T-helper 2 cell treated with Interferon-gamma antibody and Interleukin-4, amounts not matched to agents 5 μg/mL and 100 μg/mL, for 36 hours (primary cell): Measurements from ENCODE around the gene FARP1.

ENCODE experiments used
- DNase-seq: peaks from one replicate; pipeline ENCODE4 v3.0.0; 2021; ENCODE audit warnings: low spot score
- H3K27ac Mint-ChIP-seq: one replicate; pipeline ENCODE4 v1.8.0; 2021; ENCODE audit warnings: mild to moderate bottlenecking, mixed read lengths
- H3K27me3 Mint-ChIP-seq: one replicate; pipeline ENCODE4 v1.8.0; 2021; ENCODE audit warnings: low read depth, mixed read lengths
- H3K36me3 Mint-ChIP-seq: one replicate; pipeline ENCODE4 v1.8.0; 2021; ENCODE audit warnings: low read depth, mixed read lengths
- H3K4me1 Mint-ChIP-seq: one replicate; pipeline ENCODE4 v1.8.0; 2021; ENCODE audit warnings: low read depth, mixed read lengths
- H3K4me3 Mint-ChIP-seq: one replicate; pipeline ENCODE4 v1.8.0; 2022; ENCODE audit warnings: mild to moderate bottlenecking, moderate library complexity, mixed read lengths
- H3K9me3 Mint-ChIP-seq: one replicate; pipeline ENCODE4 v1.8.0; 2021; ENCODE audit warnings: mixed read lengths

Gene FARP1

DNA sequence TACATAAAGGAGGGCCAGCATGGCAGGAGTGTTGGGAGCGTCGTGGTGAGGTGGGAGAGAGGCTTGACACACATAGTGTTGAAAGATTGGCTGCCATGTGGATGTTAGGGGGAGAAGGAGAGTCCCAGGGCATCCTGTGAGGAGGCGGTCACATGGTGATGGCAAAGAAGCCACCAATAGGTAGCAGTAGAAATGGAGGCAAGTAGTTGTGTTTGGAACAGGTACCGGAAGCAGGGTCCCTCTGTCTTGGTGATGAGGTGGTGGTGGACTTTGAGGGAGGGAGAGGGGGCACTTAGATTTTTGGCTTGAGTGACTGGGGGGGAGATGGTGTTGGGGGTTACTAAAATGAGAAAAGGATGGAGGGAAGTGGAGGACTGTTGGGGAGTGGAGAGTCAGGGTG, 227.4 kb downstream of the FARP1 start:
- no peak overlapping the region for H3K4me3 Mint-ChIP-seq
- no peaks in the 10 kb centered on the region for H3K4me1 Mint-ChIP-seq
- peaks cover 4% of the 10 kb centered on the region for H3K9me3 Mint-ChIP-seq
- no peak for DNase-seq
- no peaks in the 10 kb centered on the region for H3K36me3 Mint-ChIP-seq
- no peaks in the 10 kb centered on the region for H3K27me3 Mint-ChIP-seq
- no peak overlapping the region for H3K27ac Mint-ChIP-seq

- Mint-ChIP-seq H3K36me3 (no peaks in the 10 kb centered on the region), H3K27ac (no peak overlapping the region), H3K9me3 (peaks cover 4% of the 10 kb centered on the region), H3K4me3 (no peak overlapping the region), H3K4me1 (no peaks in the 10 kb centered on the region), H3K27me3 (no peaks in the 10 kb centered on the region)
- no peak for DNase-seq
Measured at GRCh38 chr13:98370806-98371515, 228.1 kb downstream of the FARP1 start.

DNA sequence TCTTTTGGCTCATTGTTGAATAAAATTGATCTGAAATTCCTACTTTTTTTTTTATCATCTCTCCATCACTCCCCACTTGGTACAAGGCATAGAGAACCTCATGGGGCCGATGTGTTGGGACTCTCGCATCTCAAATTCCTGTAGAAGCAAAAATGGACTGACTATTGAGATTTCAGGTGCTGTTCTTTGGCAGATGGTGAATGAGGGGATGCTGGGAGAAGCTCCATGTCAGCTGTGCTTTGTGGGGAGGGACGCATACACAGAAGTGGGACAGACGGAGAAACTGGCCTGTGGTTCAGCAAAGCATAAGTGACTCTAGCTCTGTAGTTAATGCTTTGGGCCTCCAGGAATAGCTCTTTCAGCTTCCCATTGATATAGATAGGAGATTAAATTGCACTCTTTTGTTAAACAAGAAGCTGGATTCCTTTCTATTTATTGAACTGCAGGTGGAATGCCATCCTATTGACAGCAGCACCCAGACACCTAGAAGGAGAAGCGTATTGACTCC, 228.7 kb downstream of the FARP1 start:
- Mint-ChIP-seq H3K27me3 (no peaks in the 10 kb centered on the region), H3K27ac (no peak overlapping the region), H3K4me1 (no peaks in the 10 kb centered on the region), H3K4me3 (no peak overlapping the region), H3K36me3 (no peaks in the 10 kb centered on the region), H3K9me3 (peaks cover 4% of the 10 kb centered on the region)
- DNase-seq, result no peak

GRCh38 chr13:98372876-98373275, 230.0 kb downstream of the FARP1 start:
- H3K27me3 Mint-ChIP-seq, result no peaks in the 10 kb centered on the region
- H3K4me3 Mint-ChIP-seq, result no peak overlapping the region
- no peak overlapping the region for H3K27ac Mint-ChIP-seq
- no peaks in the 10 kb centered on the region for H3K4me1 Mint-ChIP-seq
- peaks cover 4% of the 10 kb centered on the region for H3K9me3 Mint-ChIP-seq
- DNase-seq, result no peak
- H3K36me3 Mint-ChIP-seq, result no peaks in the 10 kb centered on the region

DNA sequence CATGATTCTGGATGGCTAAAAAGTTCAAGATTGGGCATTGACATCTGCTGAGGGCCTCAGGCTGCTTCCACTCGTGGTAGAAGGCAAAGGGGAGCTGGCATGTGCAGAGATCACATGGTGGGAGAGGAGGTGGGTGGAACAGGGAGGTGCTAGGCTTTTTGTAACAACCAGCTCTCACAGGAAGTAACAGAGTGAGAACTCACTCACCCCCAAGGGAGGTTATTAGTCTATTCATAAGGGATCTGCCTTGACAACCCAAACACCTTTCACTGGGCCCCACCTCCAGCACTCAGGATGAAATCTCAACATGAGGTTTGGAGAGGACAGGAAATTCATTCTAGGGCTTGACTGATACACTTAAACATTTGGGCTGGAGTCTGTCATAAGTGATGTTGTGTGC, 231.9 kb downstream of the FARP1 start:
- no peaks in the 10 kb centered on the region for H3K36me3 Mint-ChIP-seq
- no peak overlapping the region for H3K4me3 Mint-ChIP-seq
- H3K27me3 Mint-ChIP-seq, result no peaks in the 10 kb centered on the region
- peaks cover 4% of the 10 kb centered on the region for H3K9me3 Mint-ChIP-seq
- no peak overlapping the region for H3K27ac Mint-ChIP-seq
- no peaks in the 10 kb centered on the region for H3K4me1 Mint-ChIP-seq
- no peak for DNase-seq

- Mint-ChIP-seq H3K27me3 (no peaks in the 10 kb centered on the region), H3K4me3 (no peak overlapping the region), H3K36me3 (no peaks in the 10 kb centered on the region), H3K9me3 (peaks cover 4% of the 10 kb centered on the region), H3K27ac (no peak overlapping the region), H3K4me1 (no peaks in the 10 kb centered on the region)
- no peak for DNase-seq
Measured at GRCh38 chr13:98377635-98378378, 234.9 kb downstream of the FARP1 start.

DNA sequence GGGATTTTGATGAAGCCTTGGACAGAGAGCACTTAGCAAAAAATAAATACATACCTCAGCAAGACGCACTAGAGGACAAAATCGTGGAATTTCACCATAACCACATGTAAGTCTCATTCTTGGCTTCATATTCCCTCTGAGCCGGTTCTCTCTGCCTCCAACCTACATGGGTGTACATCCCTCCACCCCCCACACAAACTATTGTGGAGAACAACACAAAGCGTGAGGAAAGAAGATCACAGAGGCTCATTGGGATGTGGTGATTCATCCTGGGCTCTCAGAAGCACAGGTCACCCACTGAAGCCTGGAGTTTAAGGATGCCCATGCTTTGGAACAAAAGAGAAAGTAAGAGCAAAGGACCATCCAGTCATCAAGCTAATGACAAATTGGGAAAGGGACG, 241.8 kb downstream of the FARP1 start:
- peaks cover 10% of the 10 kb centered on the region for H3K27me3 Mint-ChIP-seq
- no peak for DNase-seq
- no peak overlapping the region for H3K27ac Mint-ChIP-seq

DNA sequence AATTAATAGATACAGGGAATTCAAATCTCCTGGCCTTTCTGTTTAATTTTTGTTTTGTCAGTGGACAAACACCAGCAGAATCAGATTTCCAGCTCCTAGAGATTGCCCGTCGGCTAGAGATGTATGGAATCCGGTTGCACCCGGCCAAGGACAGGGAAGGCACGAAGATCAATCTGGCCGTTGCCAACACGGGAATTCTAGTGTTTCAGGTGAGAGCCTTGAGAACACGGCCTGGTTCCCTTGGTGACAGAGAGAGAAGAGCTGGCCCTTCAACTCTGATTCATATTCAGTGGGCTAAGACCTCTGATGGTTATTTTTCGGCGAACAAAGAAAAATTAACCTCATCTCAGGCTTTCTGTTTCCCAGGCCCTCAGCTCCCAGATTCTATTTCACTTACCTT, 242.7 kb downstream of the FARP1 start:
- no peak overlapping the region for H3K27ac Mint-ChIP-seq
- H3K9me3 Mint-ChIP-seq, result no peaks in the 10 kb centered on the region
- DNase-seq, result no peak
- no peaks in the 10 kb centered on the region for H3K4me1 Mint-ChIP-seq
- no peaks in the 10 kb centered on the region for H3K36me3 Mint-ChIP-seq
- peaks cover 10% of the 10 kb centered on the region for H3K27me3 Mint-ChIP-seq
- no peak overlapping the region for H3K4me3 Mint-ChIP-seq

More for the DNA sequence above, 241.8 kb downstream of the FARP1 start:
- H3K9me3 Mint-ChIP-seq, result no peaks in the 10 kb centered on the region
- H3K36me3 Mint-ChIP-seq, result no peaks in the 10 kb centered on the region
- H3K4me1 Mint-ChIP-seq, result no peaks in the 10 kb centered on the region
- H3K4me3 Mint-ChIP-seq, result no peak overlapping the region

DNA sequence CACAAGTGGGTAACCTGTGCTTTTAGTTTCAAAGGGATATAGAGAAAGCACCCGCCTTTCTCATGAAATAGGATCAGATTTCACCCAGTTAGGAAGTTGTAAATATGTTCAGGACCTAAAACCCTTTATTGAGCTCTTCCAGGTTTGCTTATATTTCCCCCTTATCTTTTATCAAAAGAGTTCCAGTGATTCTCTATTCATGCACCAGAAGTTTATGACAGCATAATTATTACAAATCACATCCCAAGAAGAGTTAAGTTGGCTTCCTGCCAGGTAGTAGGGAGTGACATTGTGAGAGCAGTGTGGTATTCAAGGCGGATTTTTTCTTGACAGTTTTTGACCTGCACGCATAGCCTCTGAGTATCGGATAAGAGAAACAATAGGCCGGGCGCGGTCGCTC, 243.7 kb downstream of the FARP1 start:
- H3K4me1 Mint-ChIP-seq, result no peaks in the 10 kb centered on the region
- H3K9me3 Mint-ChIP-seq, result no peaks in the 10 kb centered on the region
- H3K27ac Mint-ChIP-seq, result no peak overlapping the region
- no peaks in the 10 kb centered on the region for H3K36me3 Mint-ChIP-seq
- H3K4me3 Mint-ChIP-seq, result no peak overlapping the region
- H3K27me3 Mint-ChIP-seq, result peaks cover 13% of the 10 kb centered on the region
- DNase-seq, result no peak

DNA sequence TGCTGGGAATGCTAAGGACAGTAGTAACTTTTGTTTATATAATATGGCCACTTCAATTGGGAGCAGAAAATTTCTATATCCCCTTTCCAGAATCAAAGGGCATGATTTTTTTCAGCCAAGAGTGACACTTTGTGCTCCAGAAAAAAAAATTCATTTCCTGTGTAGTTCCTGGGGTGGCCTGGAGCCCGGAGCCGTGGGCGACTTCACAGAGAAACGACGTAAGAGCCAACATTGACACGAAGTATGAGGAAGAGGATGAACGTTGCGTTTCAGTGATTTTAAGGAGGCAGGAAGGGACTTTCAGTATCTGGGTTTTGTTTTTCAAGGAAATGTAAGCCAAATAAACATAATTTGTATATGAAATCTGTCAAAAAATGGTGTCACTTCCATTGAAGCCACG, 246.4 kb downstream of the FARP1 start:
- H3K27me3 Mint-ChIP-seq, result peaks cover 11% of the 10 kb centered on the region
- H3K4me3 Mint-ChIP-seq, result no peak overlapping the region

DNA sequence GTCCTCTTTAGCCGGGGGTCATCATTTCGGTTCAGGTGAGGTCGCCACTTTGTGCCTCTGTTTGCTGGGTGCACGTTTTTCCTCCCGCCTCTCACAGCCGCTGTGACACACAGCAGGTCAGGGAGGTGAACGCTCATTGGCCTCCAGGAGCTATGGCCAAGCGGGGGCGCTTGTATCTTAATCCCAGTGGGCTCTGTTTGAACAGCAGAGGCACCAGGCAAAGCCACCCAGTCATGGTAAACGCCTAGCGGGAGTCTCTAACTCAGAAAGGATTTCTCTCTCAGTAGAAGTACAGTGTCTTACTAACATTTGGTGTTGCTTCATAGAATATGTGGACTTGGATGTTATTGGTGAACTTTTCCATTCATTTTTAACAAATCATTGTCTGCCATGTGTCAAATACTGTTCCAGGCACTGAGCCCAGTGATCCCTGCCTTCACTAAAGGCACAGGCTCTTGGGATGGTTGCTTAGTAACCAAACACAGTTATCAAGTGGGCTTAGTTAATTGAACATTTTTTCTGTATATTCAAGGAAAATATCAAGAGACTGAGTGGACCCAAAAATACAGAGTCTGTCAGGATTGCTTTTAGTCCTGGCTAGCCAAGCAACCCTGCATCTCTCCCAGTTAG, 247.3 kb downstream of the FARP1 start:
- H3K27ac Mint-ChIP-seq, result no peak overlapping the region
- H3K4me1 Mint-ChIP-seq, result no peaks in the 10 kb centered on the region
- H3K4me3 Mint-ChIP-seq, result no peak overlapping the region
- H3K36me3 Mint-ChIP-seq, result no peaks in the 10 kb centered on the region
- DNase-seq, result no peak
- no peaks in the 10 kb centered on the region for H3K9me3 Mint-ChIP-seq
- H3K27me3 Mint-ChIP-seq, result peaks cover 5% of the 10 kb centered on the region

More for the DNA sequence above, 246.4 kb downstream of the FARP1 start:
- DNase-seq, result no peak
- Mint-ChIP-seq H3K9me3 (no peaks in the 10 kb centered on the region), H3K27ac (no peak overlapping the region), H3K4me1 (no peaks in the 10 kb centered on the region), H3K36me3 (no peaks in the 10 kb centered on the region)

DNA sequence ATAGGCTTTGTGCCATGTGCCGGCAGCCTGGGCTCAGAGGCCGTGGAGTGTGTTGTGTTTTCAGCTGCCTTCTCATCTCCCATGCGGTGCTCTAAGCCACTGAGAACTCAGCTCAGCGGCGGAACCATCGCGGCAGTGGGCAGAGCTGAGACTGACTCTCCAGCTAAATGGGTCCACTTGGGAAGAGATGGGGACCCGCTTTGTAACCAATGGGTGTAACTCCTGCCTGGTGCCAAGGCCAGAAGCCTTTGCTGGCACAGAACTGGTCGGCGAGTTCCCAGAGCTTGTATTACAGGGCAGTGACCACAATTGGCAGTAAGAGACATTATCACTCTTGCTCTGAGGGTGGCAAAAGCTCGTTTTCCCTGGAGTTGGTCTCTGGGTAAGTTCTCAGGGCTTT, 251.0 kb downstream of the FARP1 start:
- DNase-seq, result no peak
- Mint-ChIP-seq H3K27ac (no peak overlapping the region), H3K4me3 (no peak overlapping the region)

DNA sequence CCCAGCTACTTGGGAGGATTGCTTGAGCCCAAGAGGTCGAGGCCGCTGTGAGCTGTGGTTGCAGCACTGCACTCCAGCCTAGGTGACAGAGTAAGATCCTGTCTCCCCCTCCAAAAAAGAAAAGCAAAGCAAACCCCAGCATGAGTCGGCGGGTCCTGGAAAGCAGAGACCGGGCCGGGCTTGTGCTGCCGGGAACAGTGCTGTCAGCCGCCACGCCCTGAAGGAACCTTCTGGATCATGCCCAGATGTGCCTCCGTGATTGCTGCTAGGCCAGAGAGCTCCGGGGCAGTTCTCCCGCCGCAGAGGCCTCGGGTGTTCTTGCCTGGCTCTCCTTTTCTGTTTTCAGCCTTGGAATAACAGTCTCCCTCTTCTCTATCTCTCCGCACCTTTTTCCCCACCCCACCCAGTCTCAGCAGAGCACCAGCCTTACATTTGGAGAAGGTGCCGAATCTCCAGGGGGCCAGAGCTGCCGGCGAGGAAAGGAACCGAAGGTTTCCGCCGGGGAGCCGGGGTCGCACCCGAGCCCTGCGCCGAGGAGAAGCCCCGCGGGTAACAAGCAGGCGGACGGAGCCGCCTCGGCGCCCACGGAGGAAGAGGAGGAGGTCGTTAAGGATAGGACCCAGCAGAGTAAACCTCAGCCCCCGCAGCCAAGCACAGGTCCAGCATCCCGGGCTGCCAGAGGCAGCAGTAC, 252.1 kb downstream of the FARP1 start:
- Mint-ChIP-seq H3K9me3 (no peaks in the 10 kb centered on the region), H3K27me3 (peaks cover 9% of the 10 kb centered on the region), H3K4me3 (no peak overlapping the region), H3K4me1 (no peaks in the 10 kb centered on the region), H3K36me3 (no peaks in the 10 kb centered on the region), H3K27ac (no peak overlapping the region)
- no peak for DNase-seq

More for the DNA sequence above, 251.0 kb downstream of the FARP1 start:
- Mint-ChIP-seq H3K36me3 (no peaks in the 10 kb centered on the region), H3K9me3 (no peaks in the 10 kb centered on the region), H3K27me3 (peaks cover 9% of the 10 kb centered on the region), H3K4me1 (no peaks in the 10 kb centered on the region)
